SK-N-SH (cell line): ENCODE results near the gene PAM. TPM values are rescaled to one million over a fixed set of nuclear protein-coding genes. Genes with fewer than 3 reads are reported as not detected.

ENCODE experiments used
- CTCF ChIA-PET: fragments of 300-600, 350-600 bp; formaldehyde crosslinking; extraction: SDS; loops from one replicate; lab custom pipeline; 2021; lab: Yijun Ruan, JAX
- POLR2A ChIA-PET: fragments of 350-600 bp; sonication (Branson Sonifier 250); formaldehyde crosslinking; extraction: SDS; loops from one replicate; lab custom pipeline; 2020; ENCODE audit warnings: antibody characterized with exemption, inconsistent platforms; lab: Yijun Ruan, JAX
- DNase-seq: peaks from one replicate; pipeline ENCODE4 v3.0.0; 2012
- H2AFZ ChIP-seq: fragments of 200-600 bp; sonication (generic); 2 replicates; pipeline ENCODE4 v1.8.1; 2016; ENCODE audit warnings: antibody characterized with exemption, mild to moderate bottlenecking, low read depth
- H3F3A ChIP-seq: fragments of 200-600 bp; sonication (generic); replicated peaks from 2 replicates; pipeline ENCODE3; 2016; ENCODE audit warnings: antibody characterized with exemption, mild to moderate bottlenecking; ENCODE audit not compliant: insufficient read depth
- H3K27ac ChIP-seq, 2 experiments: fragments of 200-500 bp in 1 of 2; fragments of 200-600 bp in 1 of 2; sonication (Bioruptor generic) in 1 of 2; sonication (generic), shearing (Covaris generic) in 1 of 2; 2 replicates each; pipeline versions ENCODE4 v1.5.1 to v1.6.1; 2014 to 2016; ENCODE audit warnings: low read depth in 2 of 2, inconsistent platforms in 1 of 2, low read length in 1 of 2, mild to moderate bottlenecking in 1 of 2, mixed read lengths in 1 of 2
- H3K27me3 ChIP-seq: fragments of 200-600 bp; sonication (generic), shearing (Covaris generic); 2 replicates; pipeline ENCODE4 v1.6.1; 2016; ENCODE audit warnings: mixed run types; ENCODE audit not compliant: insufficient read depth
- H3K36me3 ChIP-seq, 2 experiments: fragments of 200-500 bp in 1 of 2; fragments of 200-600 bp in 1 of 2; sonication (Bioruptor generic) in 1 of 2; sonication (generic) in 1 of 2; replicated peaks in 1 of 2; 2 replicates each; pipeline versions ENCODE3 to v1.5.1; 2014 to 2016; ENCODE audit warnings: low read length in 1 of 2, mild to moderate bottlenecking in 1 of 2; ENCODE audit not compliant: insufficient read depth in 2 of 2, control insufficient read depth in 1 of 2
- H3K4me1 ChIP-seq, 2 experiments: fragments of 200-500 bp in 1 of 2; fragments of 200-600 bp in 1 of 2; sonication (Bioruptor generic) in 1 of 2; sonication (generic), shearing (Covaris generic) in 1 of 2; 2 replicates each; pipeline versions ENCODE4 v1.5.1 to v1.6.1; 2014 to 2016; ENCODE audit warnings: low read depth in 1 of 2, low read length in 1 of 2, mixed run types in 1 of 2; ENCODE audit not compliant: insufficient read depth in 2 of 2, control insufficient read depth in 1 of 2
- H3K4me2 ChIP-seq: fragments of 200-600 bp; sonication (generic), shearing (Covaris generic); 2 replicates; pipeline ENCODE4 v1.6.1; 2017; ENCODE audit warnings: mixed run types
- H3K4me3 ChIP-seq, 2 experiments: fragments of 200-500 bp in 1 of 2; fragments of 200-600 bp in 1 of 2; sonication (Bioruptor generic) in 1 of 2; sonication (generic), shearing (Covaris generic) in 1 of 2; 2 replicates each; pipeline versions ENCODE4 v1.5.1 to v1.8.1; 2014 to 2016; ENCODE audit warnings: low read depth in 2 of 2, inconsistent platforms in 1 of 2, low read length in 1 of 2, mild to moderate bottlenecking in 1 of 2, mixed read lengths in 1 of 2, moderate library complexity in 1 of 2
- H3K79me2 ChIP-seq: fragments of 200-600 bp; sonication (generic); 2 replicates; pipeline ENCODE4 v1.8.1; 2017; ENCODE audit warnings: mild to moderate bottlenecking; ENCODE audit not compliant: insufficient read depth
- H3K9ac ChIP-seq: fragments of 200-600 bp; sonication (generic); 2 replicates; pipeline ENCODE4 v1.6.1; 2017; ENCODE audit warnings: mixed run types
- H3K9me2 ChIP-seq: fragments of 200-600 bp; sonication (generic); 2 replicates; pipeline ENCODE4 v1.6.1; 2017; ENCODE audit warnings: mixed run types
- H3K9me3 ChIP-seq: fragments of 200-600 bp; sonication (generic); 2 replicates; pipeline ENCODE4 v1.6.1; 2017; ENCODE audit warnings: mixed run types, mild to moderate bottlenecking, moderate library complexity
- H4K20me1 ChIP-seq: fragments of 200-600 bp; sonication (generic); 2 replicates; pipeline ENCODE4 v1.6.1; 2017; ENCODE audit warnings: mild to moderate bottlenecking, mixed run types; ENCODE audit not compliant: insufficient read depth
- ELF1 ChIP-seq: IDR thresholded peaks from 2 replicates; pipeline ENCODE4 v1.4.0; 2012
- FOSL2 ChIP-seq: IDR thresholded peaks from 2 replicates; pipeline ENCODE4 v1.4.0; 2012; ENCODE audit warnings: low read depth, mild to moderate bottlenecking, moderate library complexity, borderline replicate concordance
- FOXJ3 ChIP-seq: sonication (generic); formaldehyde crosslinking; IDR thresholded peaks from 2 replicates; pipeline ENCODE4 v1.5.1; 2020; ENCODE audit warnings: mild to moderate bottlenecking, missing genetic modification reagents
- GABPA ChIP-seq: IDR thresholded peaks from 2 replicates; pipeline ENCODE4 v1.4.0; 2012; ENCODE audit warnings: low read depth, mild to moderate bottlenecking
- MAX ChIP-seq: IDR thresholded peaks from 2 replicates; pipeline ENCODE4 v1.4.0; 2012; ENCODE audit warnings: low read depth
- MEF2A ChIP-seq: IDR thresholded peaks from 2 replicates; pipeline ENCODE4 v1.4.0; 2012; ENCODE audit warnings: low read depth, borderline replicate concordance
- MXI1 ChIP-seq: IDR thresholded peaks from 2 replicates; pipeline ENCODE4 v1.6.1; 2012; ENCODE audit warnings: mild to moderate bottlenecking, low read depth, low read length, improper control_type of control experiment
- NFIC ChIP-seq: IDR thresholded peaks from 2 replicates; pipeline ENCODE4 v1.4.0; 2012; ENCODE audit warnings: borderline replicate concordance
- NRF1 ChIP-seq: IDR thresholded peaks from 2 replicates; pipeline ENCODE4 v1.6.1; 2012; ENCODE audit warnings: low read depth, mild to moderate bottlenecking, low read length
- RCOR1 ChIP-seq: fragments of 150-350 bp; IDR thresholded peaks from 2 replicates; pipeline ENCODE4 v1.6.1; 2017; ENCODE audit warnings: antibody characterized with exemption, low read length
- REST ChIP-seq: IDR thresholded peaks from 2 replicates; pipeline ENCODE4 v1.6.1; 2012; ENCODE audit warnings: mild to moderate bottlenecking, low read depth, low read length, moderate library complexity
- RFX5 ChIP-seq: IDR thresholded peaks from 2 replicates; pipeline ENCODE4 v1.6.1; 2012; ENCODE audit warnings: mild to moderate bottlenecking, improper control_type of control experiment, low read length
- SIN3A ChIP-seq: IDR thresholded peaks from 2 replicates; pipeline ENCODE4 v1.6.1; 2012; ENCODE audit warnings: low read depth, mild to moderate bottlenecking, low read length, moderate library complexity, borderline replicate concordance
- SMC3 ChIP-seq: IDR thresholded peaks from 2 replicates; pipeline ENCODE4 v1.6.1; 2012; ENCODE audit warnings: low read depth, low read length, improper control_type of control experiment
- TAF1 ChIP-seq: IDR thresholded peaks from 2 replicates; pipeline ENCODE4 v1.6.1; 2012; ENCODE audit warnings: low read depth, mild to moderate bottlenecking, low read length, moderate library complexity, borderline replicate concordance
- YY1 ChIP-seq: IDR thresholded peaks from 2 replicates; pipeline ENCODE4 v1.4.0; 2012; ENCODE audit warnings: low read depth, mild to moderate bottlenecking
- WGBS: methylation state at CpG from one replicate; pipeline ENCODE4 v1.1.6; 2017; ENCODE audit warnings: low lambda C conversion rate; 5-methylcytosine and 5-hydroxymethylcytosine counted together
- polyA plus RNA-seq, 3 experiments: library from polyadenylated mRNA; depleted of rRNA; stranded (reverse); fragments of >200 nt; gene quantifications; 2 replicates each; pipeline ENCODE4 v1.2.3, GENCODE V29; 2012
- TF ChIP-seq, protein P1 (sequence below): fragments of 150-350 bp; IDR thresholded peaks from 2 replicates; pipeline ENCODE4 v1.6.1; 2016; ENCODE audit warnings: mild to moderate bottlenecking, low read depth, low read length

The PAM gene
- polyA plus RNA-seq, 1 of the 3 experiments (the other 2 are of a cell fraction): 507 TPM

GRCh38 chr5:102794047-102794446 is 38.9 kb downstream of the PAM start:
- Histone ChIP-seq H3K79me2 (peaks cover 47% of the 10 kb centered on the region), H3K4me3 (no peak overlapping the region), H3K9ac (no peak overlapping the region)

GRCh38 chr5:102794677-102795331 is 39.7 kb downstream of the PAM start:
- DNase-seq: no peak
- Histone ChIP-seq H3K9me3 (no peaks in the 10 kb centered on the region), H3K4me1 (peaks cover 16 to 23% of the 10 kb centered on the region in 2 experiments; a peak in 3 of 4 replicates), H3K36me3 (no peaks in the 10 kb centered on the region), H2AFZ (peak overlapping the region; percentile 59; the same call in 1 of the 2 replicates), H3K9ac (no peak overlapping the region), H3K27me3 (no peaks in the 10 kb centered on the region), H4K20me1 (no peaks in the 10 kb centered on the region), H3K79me2 (peaks cover 43% of the 10 kb centered on the region), H3K27ac (no peak overlapping the region), H3K4me2 (no peak overlapping the region; the same call in 1 of the 2 replicates), H3K4me3 (no peak overlapping the region), H3K9me2 (no peaks in the 10 kb centered on the region), H3F3A (peaks cover 7% of the 10 kb centered on the region)
- TF ChIP-seq MXI1 (no peak), ELF1 (no peak), RCOR1 (no peak), NFIC (no peak), NRF1 (no peak), FOXJ3 (CRISPR knock-in tag) (no peak), SIN3A (no peak), RFX5 (no peak), FOSL2 (no peak), MAX (no peak), MEF2A (no peak), TAF1 (no peak), GABPA (no peak), REST (no peak)
- TF ChIP-seq, protein P1, sequence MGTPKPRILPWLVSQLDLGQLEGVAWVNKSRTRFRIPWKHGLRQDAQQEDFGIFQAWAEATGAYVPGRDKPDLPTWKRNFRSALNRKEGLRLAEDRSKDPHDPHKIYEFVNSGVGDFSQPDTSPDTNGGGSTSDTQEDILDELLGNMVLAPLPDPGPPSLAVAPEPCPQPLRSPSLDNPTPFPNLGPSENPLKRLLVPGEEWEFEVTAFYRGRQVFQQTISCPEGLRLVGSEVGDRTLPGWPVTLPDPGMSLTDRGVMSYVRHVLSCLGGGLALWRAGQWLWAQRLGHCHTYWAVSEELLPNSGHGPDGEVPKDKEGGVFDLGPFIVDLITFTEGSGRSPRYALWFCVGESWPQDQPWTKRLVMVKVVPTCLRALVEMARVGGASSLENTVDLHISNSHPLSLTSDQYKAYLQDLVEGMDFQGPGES: no peak
- WGBS: 83% methylated on average over 3 of the region's 3 CpGs
- ChIA-PET CTCF (interaction anchor here (0.7 kb wide), 1 partner anchor 237 kb away, joined by 3 read pairs; no protein-coding TSS in a partner anchor), POLR2A (no interaction called here)

More at GRCh38 chr5:102794047-102794446, 38.9 kb downstream of the PAM start:
- no peaks in the 10 kb centered on the region for H3K27me3 ChIP-seq
- H3K9me3 ChIP-seq: no peaks in the 10 kb centered on the region
- TF ChIP-seq YY1 (no peak), NRF1 (no peak), SMC3 (no peak)
- TF ChIP-seq, all 33 proteins: peak for 0
- Histone ChIP-seq H3K4me1 (peaks cover 16 to 23% of the 10 kb centered on the region in 2 experiments; a peak in 3 of 4 replicates), H3K9me2 (no peaks in the 10 kb centered on the region), H3K36me3 (no peaks in the 10 kb centered on the region), H4K20me1 (no peaks in the 10 kb centered on the region), H3K27ac (no peak overlapping the region; a peak in 1 of 4 replicates), H3F3A (peaks cover 7% of the 10 kb centered on the region), H3K4me2 (no peak overlapping the region), H2AFZ (no peak overlapping the region)
- WGBS: 91% methylated on average over 1 of the region's 1 CpG
- ChIA-PET POLR2A (no interaction called here), CTCF (interaction anchor here (1.0 kb wide), 2 partner anchors 30 to 47 kb away, joined by 3 to 4 read pairs; no protein-coding TSS in a partner anchor)
- no peak for DNase-seq
